C4-2B (cell line): ENCODE results near the gene IRF6.

Experiments used
- ZFX ChIP-seq: fragments of 450-650 bp; IDR thresholded peaks from 2 replicates; pipeline ENCODE4 v1.6.1; 2017
- TF ChIP-seq, protein P1 (sequence below): fragments of 450-650 bp; conservative IDR thresholded peaks from 2 replicates; pipeline ENCODE4 v1.5.1; 2017; ENCODE audit warnings: mild to moderate bottlenecking

DNA sequence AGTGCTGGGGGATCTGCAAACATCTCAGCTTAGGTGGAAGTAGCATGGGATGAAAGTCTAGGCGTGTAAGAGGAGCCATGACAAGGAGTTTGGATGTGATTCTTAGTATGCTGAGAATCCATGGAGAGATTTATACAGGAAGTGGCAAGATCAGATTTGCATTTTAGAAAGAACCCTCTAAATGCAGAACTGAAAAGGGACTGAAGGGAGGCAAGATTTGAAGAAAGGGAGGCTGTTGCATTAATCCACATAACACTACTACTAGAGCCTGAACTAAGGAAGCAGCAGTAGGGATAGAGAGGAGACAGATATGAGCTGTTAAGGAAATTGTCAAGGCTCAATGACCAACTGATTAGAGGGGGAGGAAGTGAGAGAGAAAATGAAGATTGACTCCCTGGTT is 31.4 kb downstream of the IRF6 start:
- TF ChIP-seq, protein P1, sequence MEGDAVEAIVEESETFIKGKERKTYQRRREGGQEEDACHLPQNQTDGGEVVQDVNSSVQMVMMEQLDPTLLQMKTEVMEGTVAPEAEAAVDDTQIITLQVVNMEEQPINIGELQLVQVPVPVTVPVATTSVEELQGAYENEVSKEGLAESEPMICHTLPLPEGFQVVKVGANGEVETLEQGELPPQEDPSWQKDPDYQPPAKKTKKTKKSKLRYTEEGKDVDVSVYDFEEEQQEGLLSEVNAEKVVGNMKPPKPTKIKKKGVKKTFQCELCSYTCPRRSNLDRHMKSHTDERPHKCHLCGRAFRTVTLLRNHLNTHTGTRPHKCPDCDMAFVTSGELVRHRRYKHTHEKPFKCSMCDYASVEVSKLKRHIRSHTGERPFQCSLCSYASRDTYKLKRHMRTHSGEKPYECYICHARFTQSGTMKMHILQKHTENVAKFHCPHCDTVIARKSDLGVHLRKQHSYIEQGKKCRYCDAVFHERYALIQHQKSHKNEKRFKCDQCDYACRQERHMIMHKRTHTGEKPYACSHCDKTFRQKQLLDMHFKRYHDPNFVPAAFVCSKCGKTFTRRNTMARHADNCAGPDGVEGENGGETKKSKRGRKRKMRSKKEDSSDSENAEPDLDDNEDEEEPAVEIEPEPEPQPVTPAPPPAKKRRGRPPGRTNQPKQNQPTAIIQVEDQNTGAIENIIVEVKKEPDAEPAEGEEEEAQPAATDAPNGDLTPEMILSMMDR: no peak
- no peak for TF ChIP-seq ZFX
